Measurements from ENCODE around the gene MTFR1L.

MTFR1L gene

DNA sequence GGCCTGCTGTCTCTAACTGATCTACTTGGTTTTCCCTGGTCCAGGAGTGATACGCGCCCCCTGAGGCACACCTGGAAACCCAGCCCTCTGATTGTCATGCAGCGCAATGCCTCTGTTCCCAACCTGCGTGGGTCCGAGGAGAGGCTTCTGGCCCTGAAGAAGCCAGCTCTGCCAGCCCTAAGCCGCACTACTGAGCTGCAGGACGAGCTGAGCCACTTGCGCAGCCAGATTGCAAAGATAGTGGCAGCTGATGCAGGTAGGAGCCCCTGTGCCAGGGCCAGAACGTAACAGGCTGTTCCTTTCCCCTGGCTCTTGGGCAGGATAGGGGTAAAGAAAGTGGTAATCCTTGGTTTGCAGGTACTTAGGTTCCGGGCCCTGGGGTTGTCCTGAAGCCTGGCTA, 6.8 kb downstream of the MTFR1L start:
- H3K4me3 ChIP-seq (ENCODE audit: control insufficient read depth, low read depth, low read length), result no peak overlapping the region
- DNase-seq (ENCODE audit: low read depth), result no peak
- TF ChIP-seq, protein P1, sequence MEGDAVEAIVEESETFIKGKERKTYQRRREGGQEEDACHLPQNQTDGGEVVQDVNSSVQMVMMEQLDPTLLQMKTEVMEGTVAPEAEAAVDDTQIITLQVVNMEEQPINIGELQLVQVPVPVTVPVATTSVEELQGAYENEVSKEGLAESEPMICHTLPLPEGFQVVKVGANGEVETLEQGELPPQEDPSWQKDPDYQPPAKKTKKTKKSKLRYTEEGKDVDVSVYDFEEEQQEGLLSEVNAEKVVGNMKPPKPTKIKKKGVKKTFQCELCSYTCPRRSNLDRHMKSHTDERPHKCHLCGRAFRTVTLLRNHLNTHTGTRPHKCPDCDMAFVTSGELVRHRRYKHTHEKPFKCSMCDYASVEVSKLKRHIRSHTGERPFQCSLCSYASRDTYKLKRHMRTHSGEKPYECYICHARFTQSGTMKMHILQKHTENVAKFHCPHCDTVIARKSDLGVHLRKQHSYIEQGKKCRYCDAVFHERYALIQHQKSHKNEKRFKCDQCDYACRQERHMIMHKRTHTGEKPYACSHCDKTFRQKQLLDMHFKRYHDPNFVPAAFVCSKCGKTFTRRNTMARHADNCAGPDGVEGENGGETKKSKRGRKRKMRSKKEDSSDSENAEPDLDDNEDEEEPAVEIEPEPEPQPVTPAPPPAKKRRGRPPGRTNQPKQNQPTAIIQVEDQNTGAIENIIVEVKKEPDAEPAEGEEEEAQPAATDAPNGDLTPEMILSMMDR (conservative IDR thresholded peaks at IDR 0.05; ENCODE audit: control insufficient read depth, insufficient read depth, low read depth, low read length), result no peak

DNA sequence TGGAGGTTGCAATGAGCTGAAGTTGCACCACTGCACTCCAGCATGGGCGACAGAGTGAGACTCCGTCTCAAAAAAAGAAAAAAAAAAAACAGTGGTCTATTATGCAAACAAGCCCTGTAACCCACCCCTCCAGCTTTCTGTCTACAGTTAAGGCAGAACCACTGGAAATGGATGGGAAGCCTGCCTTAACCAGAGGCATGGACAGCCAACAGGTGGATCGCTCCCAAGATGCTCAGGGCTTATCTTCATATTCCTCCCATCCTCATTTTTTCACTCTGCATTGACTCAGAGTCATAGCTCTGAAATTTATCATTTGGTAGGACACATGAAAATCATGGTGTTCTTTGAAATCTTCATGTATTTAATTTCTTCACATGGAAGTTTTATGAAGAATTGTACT, 8.7 kb downstream of the MTFR1L start:
- H3K4me3 ChIP-seq (ENCODE audit: control insufficient read depth, low read depth, low read length), result no peak overlapping the region
- no peak for DNase-seq (ENCODE audit: low read depth)
- TF ChIP-seq, protein P1 (conservative IDR thresholded peaks at IDR 0.05; ENCODE audit: control insufficient read depth, insufficient read depth, low read depth, low read length), result no peak

DNA sequence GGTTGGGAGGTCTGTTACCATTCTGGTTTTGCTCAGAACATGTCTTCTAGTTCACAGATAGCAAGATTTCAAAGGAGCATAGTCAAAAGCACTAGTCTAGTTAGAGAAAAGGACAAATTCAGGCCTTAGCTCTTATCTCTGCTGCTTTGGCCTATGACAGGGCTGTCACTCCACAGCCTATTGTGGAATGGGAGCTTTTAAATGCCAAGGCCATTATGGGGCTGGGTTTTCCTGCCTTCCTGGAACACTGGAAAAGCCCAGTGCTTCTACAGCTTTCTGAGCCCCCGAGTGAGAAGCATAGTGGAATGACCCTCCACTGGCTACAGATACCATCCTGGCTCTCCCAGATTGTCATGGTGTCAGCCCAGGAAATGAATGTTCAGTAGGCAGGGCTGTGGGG, 9.3 kb downstream of the MTFR1L start:
- H3K4me3 ChIP-seq (ENCODE audit: control insufficient read depth, low read depth, low read length), result no peak overlapping the region
- DNase-seq (ENCODE audit: low read depth), result no peak
- TF ChIP-seq, protein P1 (conservative IDR thresholded peaks at IDR 0.05; ENCODE audit: control insufficient read depth, insufficient read depth, low read depth, low read length), result no peak

DNA sequence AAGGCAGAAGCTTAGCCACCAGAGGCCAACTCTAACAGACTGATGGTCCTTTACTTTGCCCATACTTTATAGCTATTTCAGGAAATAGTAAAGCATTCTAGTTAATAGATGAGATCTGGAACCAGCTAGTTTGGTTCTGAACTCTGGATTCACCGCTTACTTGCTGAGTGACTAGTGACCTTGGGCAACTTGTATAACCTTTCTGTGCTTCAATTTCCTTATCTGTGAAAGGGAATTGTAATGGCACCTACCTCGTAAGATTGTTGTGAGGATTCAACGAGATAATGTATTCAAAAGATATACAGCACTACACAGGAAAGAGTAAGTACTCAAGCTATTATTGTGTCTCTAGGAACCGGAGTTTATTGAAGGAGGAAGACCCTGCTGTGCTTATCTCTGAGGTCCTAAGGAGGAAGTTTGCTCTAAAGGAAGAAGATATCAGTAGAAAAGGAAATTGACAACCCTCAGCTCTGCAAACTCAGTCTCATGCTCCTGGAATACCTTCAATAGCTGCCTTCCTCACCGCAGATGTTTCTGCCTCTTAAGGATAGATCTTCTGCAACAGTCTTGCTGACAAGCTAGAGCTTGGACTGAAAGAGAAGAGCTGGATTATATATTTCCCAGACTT, 11.9 kb downstream of the MTFR1L start:
- H3K4me3 ChIP-seq (ENCODE audit: control insufficient read depth, low read depth, low read length), result no peak overlapping the region
- TF ChIP-seq, protein P1 (conservative IDR thresholded peaks at IDR 0.05; ENCODE audit: control insufficient read depth, insufficient read depth, low read depth, low read length), result no peak

DNA sequence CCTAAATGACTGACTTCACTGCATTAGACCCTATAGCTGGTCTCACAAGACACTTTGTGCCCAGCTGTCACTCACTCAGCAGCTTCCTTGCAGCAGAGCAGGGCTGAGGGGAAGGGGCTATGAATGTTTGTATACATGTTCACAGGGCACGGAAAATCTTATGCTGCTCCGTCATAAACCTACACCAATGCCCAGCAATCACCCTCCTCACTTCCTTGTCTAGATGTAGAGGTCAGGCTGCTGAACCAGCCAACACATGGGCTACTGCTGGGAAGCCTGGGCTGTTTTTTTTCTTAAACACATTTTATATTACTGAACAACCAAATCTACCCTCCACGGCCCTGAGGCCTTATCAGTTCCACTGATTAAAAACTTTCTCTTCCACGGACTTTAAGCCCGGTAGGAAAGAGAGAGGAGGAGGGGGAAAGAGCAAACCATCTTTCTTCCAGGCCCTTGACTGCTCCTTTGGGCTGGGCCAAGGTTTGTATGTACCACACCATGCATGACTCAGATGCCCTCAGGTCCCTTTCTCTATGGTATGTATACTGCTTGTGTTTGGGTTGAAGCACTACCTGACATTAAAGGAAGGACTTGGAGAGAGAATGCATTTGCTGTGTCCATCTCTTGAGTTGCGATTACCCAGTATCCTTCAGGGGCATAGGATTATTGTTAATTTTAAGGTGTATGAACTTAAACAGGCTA, 12.7 kb downstream of the MTFR1L start:
- TF ChIP-seq, protein P1 (conservative IDR thresholded peaks at IDR 0.05; ENCODE audit: control insufficient read depth, insufficient read depth, low read depth, low read length), result no peak
- no peak for DNase-seq (ENCODE audit: low read depth)
- no peak overlapping the region for H3K4me3 ChIP-seq (ENCODE audit: control insufficient read depth, low read depth, low read length)

More for the DNA sequence above, 11.9 kb downstream of the MTFR1L start:
- DNase-seq (ENCODE audit: low read depth), result no peak

DNA sequence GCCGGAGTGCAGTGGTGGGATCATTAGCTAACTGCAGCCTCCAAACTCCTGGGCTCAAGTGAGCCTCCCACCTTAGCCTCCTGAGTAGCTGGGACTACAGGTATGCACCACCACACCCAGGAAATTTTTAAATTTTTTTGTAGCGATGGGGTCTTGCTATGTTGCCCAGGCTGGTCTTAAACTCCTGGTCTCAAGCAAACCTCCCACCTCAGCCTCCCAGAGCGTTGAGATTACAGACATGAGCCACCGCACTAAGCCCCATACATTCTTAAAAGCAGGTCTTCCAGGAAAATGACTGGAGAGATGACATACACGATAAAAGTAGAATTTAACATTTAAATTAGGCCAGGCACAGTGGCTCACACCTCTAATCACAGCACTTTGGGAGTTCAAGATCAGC, 13.4 kb downstream of the MTFR1L start:
- no peak overlapping the region for H3K4me3 ChIP-seq (ENCODE audit: control insufficient read depth, low read depth, low read length)
- DNase-seq (ENCODE audit: low read depth), result no peak
- TF ChIP-seq, protein P1 (conservative IDR thresholded peaks at IDR 0.05; ENCODE audit: control insufficient read depth, insufficient read depth, low read depth, low read length), result no peak
